Activated naive CD8-positive, alpha-beta T cell treated with anti-CD3 and anti-CD28 coated beads for 36 hours (primary cell): ENCODE measurements around the gene KCNIP1. TPM values are rescaled to one million over a fixed set of nuclear protein-coding genes. Genes with fewer than 3 reads are reported as not detected.

ENCODE experiments used
- DNase-seq: peaks from one replicate; pipeline ENCODE4 v3.0.0; 2021
- H3K27ac Mint-ChIP-seq: one replicate; pipeline ENCODE4 v1.8.0; 2022; ENCODE audit warnings: mild to moderate bottlenecking, moderate library complexity, mixed read lengths
- H3K27me3 Mint-ChIP-seq: one replicate; pipeline ENCODE4 v1.8.0; 2022; ENCODE audit warnings: mild to moderate bottlenecking, mixed read lengths
- H3K36me3 Mint-ChIP-seq: one replicate; pipeline ENCODE4 v1.8.0; 2021; ENCODE audit warnings: mild to moderate bottlenecking, mixed read lengths
- H3K4me1 Mint-ChIP-seq: one replicate; pipeline ENCODE4 v1.8.0; 2021; ENCODE audit warnings: mixed read lengths
- H3K4me3 Mint-ChIP-seq: one replicate; pipeline ENCODE4 v1.8.0; 2022; ENCODE audit warnings: mild to moderate bottlenecking, moderate library complexity, mixed read lengths
- H3K9me3 Mint-ChIP-seq: one replicate; pipeline ENCODE4 v1.8.0; 2022; ENCODE audit warnings: mixed read lengths
- total RNA-seq, 2 experiments: library from RNA; stranded (reverse); gene quantifications; one replicate each; pipeline ENCODE4 v1.2.3, GENCODE V29; 2021

The KCNIP1 gene
- total RNA-seq: not detected

- DNase-seq: no peak
- Mint-ChIP-seq H3K4me3 (no peak within 1 kb of the TSS), H3K9me3 (peaks cover 1% of the 10 kb centered on the region), H3K27ac (no peak within 1 kb of the TSS), H3K36me3 (no peaks in the 10 kb centered on the region), H3K27me3 (peaks cover 51% of the 10 kb centered on the region), H3K4me1 (no peaks in the 10 kb centered on the region)
Measured at GRCh38 chr5:170503990-170504596, at the start of gene KCNIP1. KCNIP1 (plus strand) TSS chr5:170504020.

- Mint-ChIP-seq H3K36me3 (no peaks in the 10 kb centered on the region), H3K9me3 (no peaks in the 10 kb centered on the region), H3K4me1 (no peaks in the 10 kb centered on the region), H3K27ac (no peak overlapping the region), H3K4me3 (no peak overlapping the region), H3K27me3 (peaks cover 36% of the 10 kb centered on the region)
- no peak for DNase-seq
Measured at GRCh38 chr5:170463426-170463825, 40.4 kb upstream of the KCNIP1 start.

DNA sequence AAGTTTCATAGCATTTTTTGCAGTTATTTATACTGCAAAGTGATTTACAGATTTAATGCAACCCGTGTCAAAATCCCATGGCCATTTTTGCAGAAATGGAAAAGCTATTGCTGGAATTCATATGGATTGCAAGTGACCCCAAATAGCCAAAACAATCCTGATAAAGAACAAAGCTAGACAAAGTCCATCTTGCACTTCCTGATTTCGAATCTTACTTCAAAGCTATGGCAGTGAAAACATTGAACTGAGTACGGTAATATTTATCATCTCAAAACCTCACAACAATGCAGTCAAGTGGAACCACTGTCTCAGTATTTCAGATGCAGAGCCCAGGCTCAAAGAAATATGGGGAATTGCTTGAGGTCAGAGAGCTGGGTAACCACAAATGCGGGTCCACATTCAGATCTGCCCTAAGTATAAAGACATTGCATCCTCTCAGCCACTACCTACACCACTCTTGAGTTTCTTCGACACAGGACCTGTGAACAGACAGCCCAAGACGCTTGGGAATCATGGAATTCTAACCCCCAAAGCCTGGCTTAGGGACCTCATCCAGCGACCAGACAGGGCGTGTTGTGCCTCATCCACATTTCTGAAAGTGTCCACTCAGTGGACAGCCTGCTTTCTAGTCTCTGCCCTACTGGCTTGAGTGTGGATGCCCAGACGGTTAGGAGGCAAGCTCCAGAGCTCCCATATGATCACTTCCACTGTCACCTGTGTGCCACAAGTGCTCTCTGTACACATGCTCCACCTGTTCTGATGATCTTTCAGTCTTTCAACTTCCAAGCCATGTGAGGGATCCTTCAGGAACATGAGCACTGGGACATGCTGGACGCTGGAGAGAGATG is 39.3 kb upstream of the KCNIP1 start:
- Mint-ChIP-seq H3K4me1 (no peaks in the 10 kb centered on the region), H3K27ac (no peak overlapping the region), H3K36me3 (no peaks in the 10 kb centered on the region), H3K4me3 (no peak overlapping the region), H3K9me3 (no peaks in the 10 kb centered on the region), H3K27me3 (peaks cover 29% of the 10 kb centered on the region)
- no peak for DNase-seq

- Mint-ChIP-seq H3K27ac (no peak overlapping the region), H3K36me3 (no peaks in the 10 kb centered on the region), H3K27me3 (peaks cover 12% of the 10 kb centered on the region), H3K4me3 (no peak overlapping the region), H3K4me1 (no peaks in the 10 kb centered on the region), H3K9me3 (no peaks in the 10 kb centered on the region)
- no peak for DNase-seq
Measured at GRCh38 chr5:170466553-170466952, 37.3 kb upstream of the KCNIP1 start.

DNA sequence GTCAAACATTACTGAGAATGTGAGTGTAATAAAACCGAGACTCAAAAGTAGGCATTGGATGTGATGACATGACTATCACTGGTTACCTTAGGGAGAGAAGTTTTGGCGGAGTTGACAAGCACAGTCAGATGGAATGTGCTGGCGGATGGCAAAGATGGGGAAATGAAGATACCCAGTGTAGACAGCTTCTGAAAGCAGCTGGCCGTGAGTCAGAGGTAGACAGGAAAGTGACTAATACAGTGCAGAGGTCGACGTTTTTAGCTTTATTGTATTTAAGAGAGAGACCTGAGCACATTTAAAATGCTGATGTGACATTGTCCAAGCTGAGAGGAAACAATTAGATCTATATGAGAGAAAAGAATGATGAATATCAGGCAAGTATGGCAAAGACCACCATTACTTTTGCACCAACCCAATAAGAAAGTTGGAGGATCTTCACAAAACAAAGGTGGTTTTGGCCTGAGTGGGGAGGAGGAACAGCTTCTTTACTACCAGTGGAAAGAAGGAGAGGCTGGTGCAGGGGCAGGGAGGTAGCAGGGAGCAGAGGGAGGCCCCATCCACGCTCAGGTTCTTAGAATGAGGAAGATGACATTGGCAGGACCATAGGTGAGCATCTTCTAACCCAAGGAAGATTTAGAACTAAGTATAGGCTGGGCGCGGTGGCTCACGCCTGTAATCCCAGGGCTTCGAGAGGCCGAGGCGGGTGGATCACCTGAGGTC is 36.7 kb upstream of the KCNIP1 start:
- peak; percentile 9 for DNase-seq
- no peaks in the 10 kb centered on the region for H3K36me3 Mint-ChIP-seq
- H3K27me3 Mint-ChIP-seq: peaks cover 6% of the 10 kb centered on the region
- no peaks in the 10 kb centered on the region for H3K4me1 Mint-ChIP-seq
- no peak overlapping the region for H3K27ac Mint-ChIP-seq
- H3K4me3 Mint-ChIP-seq: no peak overlapping the region
- no peaks in the 10 kb centered on the region for H3K9me3 Mint-ChIP-seq

DNA sequence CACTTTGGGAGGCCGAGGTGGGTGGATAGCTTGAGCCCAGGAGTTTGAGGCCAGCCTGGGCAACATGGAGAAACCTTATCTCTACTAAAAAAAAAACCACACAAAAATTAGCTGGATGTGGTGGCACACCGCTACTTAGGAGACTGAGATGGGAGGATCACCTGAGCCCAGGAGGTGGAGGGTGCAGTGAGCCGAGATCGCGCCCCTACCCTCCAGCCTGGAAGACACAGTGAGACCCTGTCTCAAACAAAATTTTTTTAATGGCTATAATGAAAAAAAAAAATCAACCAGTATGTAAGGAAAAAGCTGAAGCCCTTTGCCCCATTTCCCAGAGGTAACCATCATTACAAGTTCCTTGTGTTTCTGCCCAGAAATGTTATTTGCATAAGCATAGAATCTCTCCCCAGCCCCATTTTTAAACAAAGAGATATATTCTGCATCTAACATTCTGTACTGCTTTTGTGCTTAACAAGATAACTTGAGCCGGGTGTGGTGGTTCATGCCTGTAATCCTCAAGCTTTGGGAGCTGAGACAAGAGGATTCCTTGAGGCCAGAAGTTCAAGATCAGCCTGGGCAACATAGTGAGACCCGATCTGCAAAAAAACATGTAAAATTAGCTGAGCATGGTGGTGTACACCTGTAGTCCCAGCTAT is 35.1 kb upstream of the KCNIP1 start:
- Mint-ChIP-seq H3K9me3 (no peaks in the 10 kb centered on the region), H3K36me3 (no peaks in the 10 kb centered on the region), H3K27me3 (peaks cover 9% of the 10 kb centered on the region), H3K4me1 (no peaks in the 10 kb centered on the region), H3K27ac (no peak overlapping the region), H3K4me3 (no peak overlapping the region)
- no peak for DNase-seq

DNA sequence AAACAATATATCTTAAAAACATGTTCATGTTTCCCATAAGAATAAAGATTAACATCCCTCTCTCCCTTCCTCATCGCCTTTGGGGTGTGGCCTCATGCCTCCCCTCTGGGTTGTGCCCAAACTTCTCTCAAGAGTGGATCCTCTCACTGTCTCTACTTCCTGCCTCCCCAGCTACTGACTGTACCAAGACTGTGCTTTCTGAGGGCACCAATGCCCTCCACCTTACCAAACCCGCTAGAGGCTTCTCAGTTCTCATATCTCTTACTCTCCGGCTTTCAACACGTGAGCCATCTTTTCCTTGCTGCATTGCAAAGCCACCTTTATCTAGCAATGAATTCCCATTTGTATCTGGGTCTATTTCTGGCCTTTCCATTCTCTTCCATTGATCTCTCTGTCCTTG is 34.4 kb upstream of the KCNIP1 start:
- no peak overlapping the region for H3K4me3 Mint-ChIP-seq
- H3K27ac Mint-ChIP-seq: no peak overlapping the region
- H3K27me3 Mint-ChIP-seq: peaks cover 13% of the 10 kb centered on the region
- DNase-seq: no peak
- no peaks in the 10 kb centered on the region for H3K36me3 Mint-ChIP-seq
- H3K9me3 Mint-ChIP-seq: no peaks in the 10 kb centered on the region
- H3K4me1 Mint-ChIP-seq: no peaks in the 10 kb centered on the region

GRCh38 chr5:170470275-170470674 is 33.5 kb upstream of the KCNIP1 start:
- no peak overlapping the region for H3K27ac Mint-ChIP-seq
- no peaks in the 10 kb centered on the region for H3K4me1 Mint-ChIP-seq
- H3K9me3 Mint-ChIP-seq: no peaks in the 10 kb centered on the region
- DNase-seq: no peak
- no peaks in the 10 kb centered on the region for H3K36me3 Mint-ChIP-seq
- no peak overlapping the region for H3K4me3 Mint-ChIP-seq
- H3K27me3 Mint-ChIP-seq: peaks cover 17% of the 10 kb centered on the region

- no peak overlapping the region for H3K27ac Mint-ChIP-seq
- no peak overlapping the region for H3K4me3 Mint-ChIP-seq
- no peaks in the 10 kb centered on the region for H3K4me1 Mint-ChIP-seq
- H3K36me3 Mint-ChIP-seq: no peaks in the 10 kb centered on the region
- H3K9me3 Mint-ChIP-seq: no peaks in the 10 kb centered on the region
- DNase-seq: no peak
- H3K27me3 Mint-ChIP-seq: peaks cover 19% of the 10 kb centered on the region
Measured at GRCh38 chr5:170470808-170471404, 32.9 kb upstream of the KCNIP1 start.

DNA sequence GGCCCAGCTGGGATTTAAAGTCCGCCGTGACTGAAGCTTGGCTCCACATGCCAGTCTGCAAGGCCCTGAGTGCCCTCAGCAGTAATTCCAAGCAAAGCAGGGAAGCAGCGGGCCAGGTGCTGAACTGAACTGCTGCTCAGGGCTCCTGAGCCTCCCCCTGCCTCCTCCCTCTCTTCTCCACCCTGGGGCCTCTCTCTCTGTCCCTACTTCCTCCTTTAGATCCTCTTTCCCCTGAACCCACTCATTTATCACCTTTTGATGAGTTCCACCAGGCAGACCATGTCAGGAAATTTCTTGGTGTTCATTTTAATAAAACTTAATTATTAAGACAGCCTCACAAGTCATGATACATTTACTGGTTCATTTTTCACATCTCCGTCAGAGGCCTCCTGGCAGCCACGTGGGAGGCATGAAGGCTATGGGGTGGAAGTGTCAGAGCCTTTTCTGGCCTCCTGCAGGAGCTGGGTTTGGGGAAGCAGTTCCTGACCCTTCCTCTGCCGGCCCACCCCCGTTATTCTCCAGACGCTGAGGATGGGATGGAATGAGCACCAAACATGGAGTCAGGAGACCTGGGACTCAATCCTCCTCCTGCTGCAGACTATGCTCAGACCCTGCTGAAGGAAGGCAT is 32.2 kb upstream of the KCNIP1 start:
- Mint-ChIP-seq H3K4me1 (no peaks in the 10 kb centered on the region), H3K27ac (no peak overlapping the region), H3K9me3 (no peaks in the 10 kb centered on the region), H3K27me3 (peaks cover 19% of the 10 kb centered on the region), H3K36me3 (no peaks in the 10 kb centered on the region), H3K4me3 (no peak overlapping the region)
- no peak for DNase-seq

DNA sequence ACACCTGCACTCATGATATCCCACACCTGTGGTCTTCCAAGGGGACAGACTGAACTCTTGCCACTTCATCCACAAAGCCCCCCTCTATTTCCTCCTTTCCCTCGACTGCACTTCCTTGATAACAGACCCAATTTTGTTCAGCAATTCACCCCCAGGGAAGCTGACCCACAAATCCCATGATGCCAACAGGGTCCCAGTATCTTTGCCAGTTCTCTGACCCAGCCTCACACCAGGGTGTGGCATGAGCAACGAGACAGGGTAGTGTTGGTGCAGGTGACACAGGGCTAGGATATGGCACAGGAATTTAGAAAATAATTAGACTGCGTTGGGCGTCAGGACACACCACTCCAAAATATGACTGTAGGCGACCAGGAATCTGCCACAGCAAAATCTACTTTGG is 30.2 kb upstream of the KCNIP1 start:
- Mint-ChIP-seq H3K4me1 (no peaks in the 10 kb centered on the region), H3K27me3 (peaks cover 22% of the 10 kb centered on the region), H3K9me3 (no peaks in the 10 kb centered on the region), H3K36me3 (no peaks in the 10 kb centered on the region), H3K27ac (no peak overlapping the region), H3K4me3 (no peak overlapping the region)
- DNase-seq: no peak

DNA sequence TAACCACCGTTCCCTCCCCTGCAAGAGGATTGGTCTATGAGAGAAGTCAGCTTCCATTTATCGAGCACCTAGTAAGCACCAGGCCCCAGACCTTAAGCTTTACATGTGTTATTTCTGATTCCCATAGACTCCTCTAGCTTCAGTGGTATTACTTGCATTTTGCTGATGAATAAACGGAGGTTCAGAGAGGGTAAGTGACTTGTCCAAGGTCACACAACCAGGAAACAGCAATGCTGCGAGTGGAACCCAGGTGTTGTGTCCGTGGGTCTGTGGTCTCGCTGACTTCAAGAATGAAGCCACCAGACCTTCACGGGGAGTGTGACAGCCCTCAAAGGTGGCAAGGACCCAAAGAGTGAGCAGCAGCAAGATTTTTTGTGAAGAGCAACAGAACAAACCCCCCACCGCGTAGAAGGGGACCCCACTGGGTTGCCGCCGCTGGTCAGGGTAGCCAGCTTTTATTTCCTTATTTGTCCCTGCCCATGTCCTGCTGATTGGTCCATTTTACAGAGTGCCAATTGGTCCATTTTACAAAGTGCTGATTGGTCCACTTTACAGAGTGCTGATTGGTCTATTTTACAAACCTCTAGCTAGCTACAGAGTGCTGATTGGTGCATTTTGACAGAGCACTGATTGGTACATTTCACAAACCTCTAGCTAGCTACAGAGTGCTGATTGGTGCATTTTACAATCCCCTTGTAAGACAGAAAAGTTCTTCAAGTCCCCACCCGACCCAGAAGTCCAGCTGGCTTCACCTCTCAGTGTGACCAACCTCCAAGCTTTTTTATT is 29.1 kb upstream of the KCNIP1 start:
- Mint-ChIP-seq H3K4me1 (no peaks in the 10 kb centered on the region), H3K4me3 (no peak overlapping the region), H3K36me3 (no peaks in the 10 kb centered on the region), H3K27ac (no peak overlapping the region), H3K9me3 (no peaks in the 10 kb centered on the region), H3K27me3 (peaks cover 25% of the 10 kb centered on the region)
- no peak for DNase-seq

DNA sequence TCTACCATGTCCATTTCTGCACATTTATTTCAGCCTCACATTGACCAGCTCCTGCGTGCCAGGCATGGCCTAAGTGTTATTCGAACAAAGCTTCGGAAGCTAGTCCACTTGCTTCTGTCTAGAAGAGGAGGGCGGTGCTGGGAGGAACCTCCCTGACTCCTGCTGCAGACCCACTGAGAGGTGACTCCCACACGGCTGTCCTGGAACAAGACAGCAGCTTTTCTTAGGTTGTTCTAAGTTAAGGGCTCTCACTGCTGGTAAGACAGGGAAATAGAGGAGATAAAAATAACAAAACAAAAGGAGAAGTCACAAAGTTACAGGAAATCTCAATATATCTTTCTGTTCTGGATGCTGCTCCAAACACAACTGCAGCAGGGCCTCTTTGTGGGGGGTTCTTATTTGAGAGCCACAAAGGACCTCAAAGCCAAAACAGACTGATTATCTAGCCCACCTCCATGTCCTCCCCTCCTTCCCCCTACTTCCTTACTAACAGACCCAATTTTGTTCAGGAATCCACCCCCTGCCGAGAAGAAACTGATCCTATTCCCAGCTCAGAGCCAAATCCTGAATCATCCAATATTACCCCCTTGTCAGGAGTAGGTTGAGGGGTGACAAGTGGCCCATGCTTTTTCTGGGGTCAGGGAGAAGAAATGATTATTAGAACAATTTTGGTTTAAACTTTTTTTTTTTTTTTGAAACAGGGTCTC is 28.4 kb upstream of the KCNIP1 start:
- Mint-ChIP-seq H3K36me3 (no peaks in the 10 kb centered on the region), H3K4me3 (no peak overlapping the region), H3K4me1 (no peaks in the 10 kb centered on the region)

More for the DNA sequence above, 28.4 kb upstream of the KCNIP1 start:
- H3K9me3 Mint-ChIP-seq: no peaks in the 10 kb centered on the region
- peaks cover 25% of the 10 kb centered on the region for H3K27me3 Mint-ChIP-seq
- no peak for DNase-seq
- no peak overlapping the region for H3K27ac Mint-ChIP-seq
